Jurkat, Clone E6-1 (cell line): Measurements from ENCODE around the gene TUBB6. TPM values are rescaled to one million over a fixed set of nuclear protein-coding genes. Genes with fewer than 3 reads are reported as not detected.

ENCODE experiments used
- DNase-seq: peaks from one replicate; pipeline ENCODE4 v3.0.0-alpha.2; 2011; ENCODE audit warnings: low read depth, low spot score
- H3K4me3 ChIP-seq: 2 replicates; pipeline ENCODE4 v1.5.1; 2011; ENCODE audit warnings: mild to moderate bottlenecking, low read length, control low read depth, moderate library complexity
- polyA plus RNA-seq: library from polyadenylated mRNA; unstranded; fragments of >200 nt; gene quantifications from one replicate; pipeline ENCODE4 v1.2.1, GENCODE V29; 2012; ENCODE audit warnings: missing spikeins; ENCODE audit not compliant: insufficient read length, insufficient read depth

Gene TUBB6
- polyA plus RNA-seq: not detected

- no peak for DNase-seq
- H3K4me3 ChIP-seq: no peak within 1 kb of the TSS
These were observed at the start of gene TUBB6 for GRCh38 chr18:12307701-12308385. Gene TUBB6 (plus strand): TSS chr18:12308241. CDS start chr18:12308293, 52 bp downstream.

DNA sequence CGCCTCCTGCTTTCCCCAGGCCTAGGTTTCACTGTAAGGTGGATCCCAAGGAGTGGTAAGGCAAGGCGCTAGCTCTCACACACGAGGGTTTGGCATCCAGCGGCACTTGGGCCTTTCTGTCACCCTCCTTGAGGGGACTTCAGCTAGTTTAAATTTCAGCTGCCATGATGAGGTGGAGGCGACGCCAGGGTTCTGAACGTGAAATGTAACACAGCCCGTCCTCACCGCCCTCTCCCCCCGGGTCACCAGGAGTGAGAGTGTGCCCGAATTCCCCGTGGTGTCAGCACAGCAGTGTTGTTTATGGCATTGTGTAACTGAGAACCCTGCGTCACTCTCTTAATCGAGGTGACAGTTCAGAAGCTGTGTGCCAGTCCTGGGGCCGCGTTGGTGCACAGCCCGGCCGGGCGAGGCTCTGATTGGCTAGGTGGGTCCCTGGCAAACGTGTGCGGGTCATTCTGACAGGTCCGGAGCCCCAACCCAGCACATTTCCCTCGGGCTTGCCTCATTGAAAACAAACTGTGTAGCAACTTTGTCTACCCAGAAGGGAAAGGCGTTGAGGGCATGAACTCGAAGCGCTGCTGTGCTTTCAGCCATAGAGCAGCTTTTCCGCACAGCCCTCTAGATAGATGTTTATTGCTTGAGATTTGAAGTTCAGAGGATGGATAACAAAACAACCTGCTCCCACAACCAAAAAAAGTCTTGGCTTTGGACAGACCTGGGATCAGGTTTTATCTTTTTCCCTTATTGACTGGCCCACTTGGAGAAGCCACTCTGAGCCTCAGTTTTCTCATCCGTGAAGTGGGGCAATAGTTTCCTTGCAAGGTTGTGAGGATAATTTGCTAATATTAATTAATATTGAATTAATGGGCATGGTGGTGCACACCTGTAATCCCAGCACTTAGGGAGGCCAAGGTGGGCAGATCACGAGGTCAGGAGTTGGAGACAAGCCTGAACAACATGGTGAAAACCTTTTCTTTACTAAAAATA lies 49.0 kb upstream of the TUBB6 start:
- no peak for DNase-seq
- no peak overlapping the region for H3K4me3 ChIP-seq

- H3K4me3 ChIP-seq: no peak overlapping the region
- no peak for DNase-seq
These were observed 45.3 kb upstream of the TUBB6 start for GRCh38 chr18:12262748-12263147.

- no peak overlapping the region for H3K4me3 ChIP-seq
- DNase-seq: no peak
These were observed 43.2 kb upstream of the TUBB6 start for GRCh38 chr18:12264864-12265263.

DNA sequence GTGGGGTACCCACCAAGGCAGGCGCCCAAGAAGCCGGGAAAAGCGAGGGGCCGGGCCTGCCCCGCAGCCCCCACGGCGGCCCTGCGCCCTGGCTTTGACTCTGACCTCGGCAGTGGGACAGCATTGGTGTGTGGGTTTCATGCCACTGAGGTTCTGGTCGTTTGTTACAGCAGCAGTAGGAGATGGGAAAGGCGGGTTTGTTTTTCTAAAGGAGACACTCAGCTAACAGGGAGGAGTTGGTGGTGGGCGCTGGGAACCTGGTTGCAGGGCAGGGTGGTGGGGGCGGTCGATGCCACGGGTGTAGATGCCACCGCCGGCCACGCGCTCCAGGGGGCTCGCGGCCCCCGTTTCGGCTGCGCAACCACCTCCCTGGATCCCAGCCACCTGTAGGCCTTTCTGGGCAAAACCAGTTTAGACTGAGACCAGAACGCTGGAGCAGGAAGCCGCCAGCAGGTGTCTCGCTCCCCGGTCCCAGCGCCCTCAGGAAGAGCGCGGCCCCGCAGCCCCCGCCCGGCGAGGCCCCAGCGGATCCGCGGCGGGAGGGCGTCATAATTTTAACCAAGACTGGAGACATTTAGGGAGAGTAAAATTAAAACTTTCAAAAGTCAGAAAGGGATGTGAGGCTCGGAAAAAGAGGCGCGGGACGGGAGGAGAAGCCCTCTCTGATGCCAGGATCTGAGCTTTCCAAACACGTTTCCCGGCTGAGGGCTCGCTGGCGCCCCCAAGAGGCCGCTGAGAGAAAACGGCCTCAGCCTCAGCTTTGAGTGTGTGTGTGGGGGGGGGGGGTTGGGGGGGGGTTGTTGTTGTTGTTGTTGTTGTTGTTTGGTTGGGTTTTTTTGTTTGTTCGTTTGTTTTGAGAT lies 36.4 kb upstream of the TUBB6 start:
- peak overlapping the region; percentile 47 for H3K4me3 ChIP-seq
- peak; percentile 44 for DNase-seq

DNA sequence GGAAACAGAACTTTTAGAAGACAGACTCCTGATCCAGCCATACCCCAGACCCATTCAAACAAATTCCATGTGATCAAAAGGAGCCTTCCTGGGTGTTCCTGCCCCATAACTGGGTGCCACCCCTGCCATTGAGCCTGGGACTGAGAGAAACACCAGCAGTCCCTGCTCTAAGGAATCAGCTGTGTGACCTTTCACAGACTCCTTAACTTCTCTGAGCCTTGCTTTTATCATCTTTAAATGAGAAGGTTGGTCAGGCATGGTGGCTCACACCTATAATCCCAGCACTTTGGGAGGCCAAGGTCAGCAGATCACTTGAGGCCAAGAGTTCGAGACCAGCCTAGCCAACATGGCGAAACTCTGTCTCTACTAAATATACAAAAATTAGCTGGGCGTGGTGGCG lies 33.2 kb upstream of the TUBB6 start:
- H3K4me3 ChIP-seq: no peak overlapping the region
- no peak for DNase-seq

GRCh38 chr18:12276736-12277554 lies 31.1 kb upstream of the TUBB6 start:
- DNase-seq: no peak
- no peak overlapping the region for H3K4me3 ChIP-seq

DNA sequence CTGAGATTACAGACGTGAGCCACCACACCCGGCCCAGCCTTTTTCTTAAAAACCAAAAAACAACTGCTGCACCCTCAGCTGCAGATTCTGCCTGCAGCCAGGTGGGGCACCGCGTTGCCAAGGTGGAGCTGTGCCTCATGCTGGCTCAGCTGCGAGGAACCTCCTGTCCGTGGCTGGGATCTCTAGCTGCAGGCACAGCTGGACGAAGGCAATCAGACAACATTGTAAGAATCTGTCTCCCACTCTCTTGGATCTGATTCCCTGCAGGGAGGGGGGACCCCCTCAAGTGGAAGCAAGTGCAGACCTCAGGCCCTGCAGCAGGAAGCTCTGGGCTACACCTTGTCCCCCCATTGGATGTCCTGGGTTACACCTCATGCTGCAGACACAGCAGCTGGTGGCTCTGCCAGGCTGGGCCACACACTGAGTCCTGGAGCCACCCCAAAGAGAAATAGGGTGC lies 29.8 kb upstream of the TUBB6 start:
- no peak overlapping the region for H3K4me3 ChIP-seq
- no peak for DNase-seq

GRCh38 chr18:12278741-12279682 lies 29.0 kb upstream of the TUBB6 start:
- no peak for DNase-seq
- H3K4me3 ChIP-seq: no peak overlapping the region

DNA sequence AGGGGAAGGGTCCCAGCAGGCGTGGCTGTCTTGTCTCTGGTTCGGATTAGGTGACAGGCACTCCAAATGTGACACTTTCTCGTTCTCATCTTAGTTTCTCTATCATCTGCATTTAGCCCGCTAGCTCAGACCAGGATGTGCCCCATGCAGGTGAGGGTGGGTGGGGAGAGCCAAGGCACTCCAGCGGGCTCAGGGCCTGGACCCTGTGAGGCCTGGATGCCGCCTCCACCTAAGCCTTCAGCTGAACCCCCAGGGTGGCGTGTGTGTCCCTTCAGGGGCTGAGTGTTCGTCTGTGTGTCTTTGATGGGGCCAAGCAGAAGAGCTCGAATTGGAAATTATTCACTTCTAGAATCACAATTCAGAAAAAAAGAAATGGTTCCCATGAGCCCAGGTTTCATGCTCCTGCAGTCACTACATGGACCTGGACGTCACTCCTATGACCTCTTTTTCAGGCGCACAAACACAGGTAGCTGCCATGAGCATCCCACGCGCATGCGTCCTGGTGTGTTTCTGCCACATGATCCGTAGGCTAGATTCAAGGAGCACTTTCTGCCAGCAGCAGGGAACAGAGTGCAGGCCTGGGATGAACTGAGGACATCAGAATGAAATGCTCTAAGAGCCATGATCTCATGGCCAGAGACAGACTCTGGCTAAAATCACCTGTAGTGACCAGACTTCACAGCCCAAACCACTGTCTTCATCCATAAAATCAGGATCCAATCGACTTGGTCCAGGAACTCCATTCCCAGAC lies 28.1 kb upstream of the TUBB6 start:
- DNase-seq: no peak
- no peak overlapping the region for H3K4me3 ChIP-seq

- DNase-seq: no peak
- no peak overlapping the region for H3K4me3 ChIP-seq
These were observed 26.2 kb upstream of the TUBB6 start for GRCh38 chr18:12281861-12282260.

GRCh38 chr18:12282442-12283039 lies 25.5 kb upstream of the TUBB6 start:
- H3K4me3 ChIP-seq: no peak overlapping the region
- DNase-seq: no peak

GRCh38 chr18:12283256-12283655 lies 24.8 kb upstream of the TUBB6 start:
- H3K4me3 ChIP-seq: no peak overlapping the region
- DNase-seq: peak; percentile 41

GRCh38 chr18:12283666-12284065 lies 24.4 kb upstream of the TUBB6 start:
- no peak for DNase-seq
- H3K4me3 ChIP-seq: no peak overlapping the region

DNA sequence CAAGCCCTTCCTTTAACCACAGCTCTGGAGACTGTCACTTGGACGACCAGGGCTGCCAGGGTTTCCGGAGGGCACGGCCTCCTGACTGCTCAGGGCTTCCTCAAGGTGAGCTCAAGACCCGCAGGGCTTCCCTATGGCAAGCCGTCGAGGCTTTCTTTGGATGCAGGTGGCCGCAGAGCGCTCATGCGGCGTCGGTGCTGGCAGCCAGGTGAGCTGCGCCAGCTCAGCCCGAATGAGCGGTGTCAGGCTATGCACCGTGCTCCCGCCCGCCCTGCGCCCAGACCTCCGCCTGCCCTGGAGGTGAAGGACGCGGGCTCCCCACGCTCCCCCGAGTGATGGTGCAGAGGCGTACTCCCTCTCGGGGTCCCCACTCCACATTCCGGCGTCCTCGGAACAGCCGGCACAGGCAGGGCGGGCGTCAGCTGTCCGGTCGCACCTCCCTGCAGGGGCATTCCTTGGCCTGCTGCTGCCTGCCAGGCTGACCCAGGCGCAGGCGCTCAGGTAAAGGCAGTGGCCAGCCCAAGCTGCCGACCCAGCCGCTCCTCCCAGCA lies 20.8 kb upstream of the TUBB6 start:
- no peak overlapping the region for H3K4me3 ChIP-seq
- DNase-seq: no peak
